ENCODE measurements around the gene CENPP.

Gene CENPP

GRCh38 chr9:92315456-92315855, 10.3 kb upstream of the CENPP start:
- no peak for DNase-seq

GRCh38 chr9:92324431-92324830, 1.3 kb upstream of the CENPP start:
- peak in 1 of 2 donors; percentile 3 for DNase-seq

GRCh38 chr9:92324889-92325268, 874 bp upstream of the CENPP start:
- DNase-seq = no peak

- no peak for DNase-seq
These were observed 293 bp downstream of the CENPP start for GRCh38 chr9:92325991-92326500.

GRCh38 chr9:92327283-92327850, 1.6 kb downstream of the CENPP start:
- DNase-seq = no peak

- no peak for DNase-seq
These were observed 2.5 kb downstream of the CENPP start for GRCh38 chr9:92328225-92328624.

GRCh38 chr9:92332577-92333281, 7.0 kb downstream of the CENPP start:
- DNase-seq = no peak

- DNase-seq = no peak
These were observed 7.5 kb downstream of the CENPP start for GRCh38 chr9:92333282-92333634.

GRCh38 chr9:92341578-92341977, 15.8 kb downstream of the CENPP start:
- no peak for DNase-seq

- no peak for DNase-seq
These were observed 17.2 kb downstream of the CENPP start for GRCh38 chr9:92342825-92343488.

- no peak for DNase-seq
These were observed 19.8 kb downstream of the CENPP start for GRCh38 chr9:92345582-92345981.

GRCh38 chr9:92349771-92350739, 24.3 kb downstream of the CENPP start:
- DNase-seq = no peak

- no peak for DNase-seq
These were observed 25.0 kb downstream of the CENPP start for GRCh38 chr9:92350740-92351133.

GRCh38 chr9:92353051-92353450, 27.3 kb downstream of the CENPP start:
- DNase-seq = no peak

GRCh38 chr9:92359394-92359995, 33.7 kb downstream of the CENPP start:
- no peak for DNase-seq

GRCh38 chr9:92360083-92360482, 34.3 kb downstream of the CENPP start:
- DNase-seq = no peak

- DNase-seq = no peak
These were observed 43.3 kb downstream of the CENPP start for GRCh38 chr9:92369075-92369474.

GRCh38 chr9:92373167-92373566, 47.4 kb downstream of the CENPP start:
- no peak for DNase-seq

- DNase-seq = no peak
These were observed 52.1 kb downstream of the CENPP start for GRCh38 chr9:92377876-92378275.

GRCh38 chr9:92378865-92379560, 53.3 kb downstream of the CENPP start:
- no peak for DNase-seq

GRCh38 chr9:92380603-92381002, 54.9 kb downstream of the CENPP start:
- DNase-seq = no peak

GRCh38 chr9:92381775-92382174, 56.0 kb downstream of the CENPP start:
- DNase-seq = no peak

Measured in activated CD4-positive, alpha-beta T cell treated with anti-CD3 and anti-CD28 coated beads for 4 hours (primary cell).